Renal cortex interstitium (tissue), 11 donors: ENCODE data around the gene GNPTAB. TPM values are rescaled to one million over a fixed set of nuclear protein-coding genes. Genes with fewer than 3 reads are reported as not detected.

Experiments used
- DNase-seq, 11 donors: peaks; one replicate each; pipeline ENCODE4 v3.0.0-alpha.2; 2013; ENCODE audit warnings: low read depth in 9 of 11, low spot score in 4 of 11; ENCODE audit errors: extremely low read depth in 1 of 11
- polyA plus RNA-seq, 3 donors: library from polyadenylated mRNA; unstranded; fragments of 120-200 nt; gene quantifications; one replicate each; pipeline ENCODE4 v1.2.1, GENCODE V29; 2013; ENCODE audit not compliant: insufficient read length in 3 of 3

The GNPTAB gene
- polyA plus RNA-seq, 3 donors, result 32.8 to 38.8 (median 36.9) TPM

- DNase-seq, result no peak
These were observed 47.6 kb downstream of the GNPTAB start for GRCh38 chr12:101783150-101783549.

- no peak for DNase-seq
These were observed 48.5 kb downstream of the GNPTAB start for GRCh38 chr12:101782273-101782731.

GRCh38 chr12:101781834-101782233 is 48.9 kb downstream of the GNPTAB start:
- DNase-seq, result no peak

GRCh38 chr12:101780599-101780998 is 50.2 kb downstream of the GNPTAB start:
- no peak for DNase-seq

- no peak for DNase-seq
These were observed 51.1 kb downstream of the GNPTAB start for GRCh38 chr12:101779626-101780025.

GRCh38 chr12:101779200-101779599 is 51.6 kb downstream of the GNPTAB start:
- DNase-seq, result no peak

- no peak for DNase-seq
These were observed 52.8 kb downstream of the GNPTAB start for GRCh38 chr12:101777978-101778377.

- DNase-seq, result no peak
These were observed 53.3 kb downstream of the GNPTAB start for GRCh38 chr12:101777485-101777884.

- no peak for DNase-seq
These were observed 54.9 kb downstream of the GNPTAB start for GRCh38 chr12:101775816-101776215.

GRCh38 chr12:101773650-101774162 is 57.1 kb downstream of the GNPTAB start:
- peak; percentile 16 to 43 (median 27) for DNase-seq

GRCh38 chr12:101772012-101772775 is 58.6 kb downstream of the GNPTAB start:
- no peak for DNase-seq

GRCh38 chr12:101769865-101770264 is 60.9 kb downstream of the GNPTAB start:
- no peak for DNase-seq

GRCh38 chr12:101768781-101769180 is 62.0 kb downstream of the GNPTAB start:
- DNase-seq, result no peak

- no peak for DNase-seq
These were observed 63.2 kb downstream of the GNPTAB start for GRCh38 chr12:101767537-101767936.

- no peak for DNase-seq
These were observed 66.5 kb downstream of the GNPTAB start for GRCh38 chr12:101764051-101764792.

- DNase-seq, result no peak
These were observed 67.4 kb downstream of the GNPTAB start for GRCh38 chr12:101763246-101763931.

- no peak for DNase-seq
These were observed 69.0 kb downstream of the GNPTAB start for GRCh38 chr12:101761781-101762180.

- no peak for DNase-seq
These were observed 69.4 kb downstream of the GNPTAB start for GRCh38 chr12:101761350-101761749.

- peak in 6 of 11 donors; percentile 5 to 17 (median 12) for DNase-seq
These were observed 71.2 kb downstream of the GNPTAB start for GRCh38 chr12:101759396-101760047.
